ENCODE measurements around the gene ZNF467.

ZNF467 gene

GRCh38 chr7:149716007-149716931, 57.1 kb downstream of the ZNF467 start:
- no peak for DNase-seq (ENCODE audit: extremely low read depth, low read depth)

GRCh38 chr7:149715476-149715875, 57.9 kb downstream of the ZNF467 start:
- no peak for DNase-seq (ENCODE audit: extremely low read depth, low read depth)
- no peak for TF ChIP-seq CTCF (IDR thresholded peaks at IDR 0.05; ENCODE audit: low read depth, low read length)

More at GRCh38 chr7:149716007-149716931, 57.1 kb downstream of the ZNF467 start:
- no peak; the same call in 1 of the 2 replicates for TF ChIP-seq CTCF (IDR thresholded peaks at IDR 0.05; ENCODE audit: low read depth, low read length)

- no peak for DNase-seq (ENCODE audit: extremely low read depth, low read depth)
- no peak for TF ChIP-seq CTCF (IDR thresholded peaks at IDR 0.05; ENCODE audit: low read depth, low read length)
These were observed 58.4 kb downstream of the ZNF467 start for GRCh38 chr7:149714910-149715471.

All from AG09319 (cell line).